ENCODE data around the gene EPB41.
"Not testable (repeated sequence)": the region's sequence is repeated elsewhere in the genome, so short reads cannot be mapped to it uniquely, and the experiment has no call there.

The EPB41 gene

DNA sequence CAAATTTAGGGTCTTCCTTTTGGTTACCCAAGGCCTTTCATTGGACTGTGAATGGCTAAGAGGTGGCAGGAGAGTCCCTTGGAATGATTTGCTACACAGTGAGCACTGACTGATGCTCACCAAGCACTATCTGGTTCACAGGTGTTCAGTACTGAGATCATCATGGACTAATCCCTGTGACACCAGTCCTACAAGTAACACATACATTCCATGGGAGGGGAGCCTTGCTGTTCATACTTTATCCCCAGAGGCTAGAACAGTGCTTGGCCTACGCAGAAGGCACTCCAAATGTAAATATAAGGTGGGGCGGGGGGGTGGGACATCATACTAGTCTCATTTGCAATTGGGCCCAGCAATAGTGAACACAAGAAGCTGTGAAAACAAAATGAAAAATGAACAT is 229.8 kb downstream of the EPB41 start:
- no peak for DNase-seq

DNA sequence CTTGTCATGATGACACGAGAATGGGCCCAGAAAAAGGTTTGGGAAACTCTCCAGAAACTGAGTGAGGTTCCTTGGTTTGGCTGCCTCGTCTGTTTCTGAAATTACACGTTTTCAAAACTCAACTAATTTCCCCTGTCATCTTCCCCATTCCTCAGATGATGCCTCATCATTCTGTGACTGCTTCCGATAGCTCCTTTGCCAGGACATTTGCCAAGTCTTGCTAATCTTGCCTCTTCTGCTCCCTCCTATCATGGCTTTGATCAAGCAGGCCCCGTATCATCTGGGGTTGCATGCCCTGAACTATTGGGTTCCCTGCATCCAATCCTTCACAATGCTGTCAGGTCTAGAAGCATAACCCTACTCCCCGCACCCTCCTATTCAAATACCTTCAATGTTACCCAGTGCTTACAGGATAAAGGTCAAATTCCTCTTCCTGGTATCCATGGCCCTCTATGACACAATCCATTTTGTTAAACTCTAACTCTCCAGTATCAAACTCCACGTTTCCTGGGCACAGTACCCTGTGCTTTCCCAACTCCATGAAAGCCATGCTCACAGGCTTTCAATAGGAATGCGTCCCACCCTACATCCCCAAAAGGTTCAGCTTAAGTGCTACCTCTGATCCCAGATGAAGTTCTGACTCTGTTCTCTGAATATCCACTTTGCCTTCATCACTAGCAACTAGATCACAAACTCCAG is 231.5 kb downstream of the EPB41 start:
- DNase-seq = no peak

DNA sequence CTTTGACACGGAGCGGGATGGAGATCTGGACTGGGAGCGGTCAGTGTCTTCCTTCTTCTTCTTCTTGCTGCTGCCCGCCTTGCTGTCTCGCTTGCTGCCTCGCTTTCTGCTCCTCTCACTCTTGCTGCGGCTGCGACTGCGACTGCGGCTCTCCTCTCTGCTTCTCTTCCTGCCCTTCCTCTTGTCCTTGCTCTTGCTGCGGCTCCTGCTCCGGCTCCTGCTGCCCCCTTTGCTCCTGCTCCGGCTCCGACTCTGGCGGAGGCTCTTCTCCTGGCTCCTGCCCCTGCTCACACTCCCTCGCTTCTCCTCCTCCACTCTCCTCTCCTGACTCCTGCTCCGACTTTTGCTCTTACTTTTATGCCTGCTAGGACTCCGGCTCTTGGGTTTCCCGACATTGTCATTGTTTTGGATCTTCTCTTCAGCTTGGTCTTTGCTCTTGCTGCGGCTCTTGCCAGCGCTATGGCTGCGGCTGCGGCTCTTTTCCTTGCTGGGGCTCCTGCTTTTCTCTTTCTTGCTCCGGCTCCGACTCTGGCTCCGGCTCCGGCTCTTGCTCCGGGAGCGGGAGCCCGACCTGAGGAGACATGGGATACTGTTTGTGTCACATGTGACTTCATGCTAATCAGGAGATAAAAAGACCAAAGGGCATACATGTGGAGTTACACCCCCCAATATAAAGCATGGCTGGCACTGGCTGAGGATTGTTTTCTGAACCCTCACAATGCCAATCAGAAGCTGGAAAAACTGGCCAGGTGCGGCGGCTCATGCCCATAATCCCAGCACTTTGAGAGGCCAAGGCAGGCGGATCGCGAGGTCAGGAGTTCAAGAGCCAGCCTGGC is 234.5 kb downstream of the EPB41 start:
- DNase-seq = no peak

DNA sequence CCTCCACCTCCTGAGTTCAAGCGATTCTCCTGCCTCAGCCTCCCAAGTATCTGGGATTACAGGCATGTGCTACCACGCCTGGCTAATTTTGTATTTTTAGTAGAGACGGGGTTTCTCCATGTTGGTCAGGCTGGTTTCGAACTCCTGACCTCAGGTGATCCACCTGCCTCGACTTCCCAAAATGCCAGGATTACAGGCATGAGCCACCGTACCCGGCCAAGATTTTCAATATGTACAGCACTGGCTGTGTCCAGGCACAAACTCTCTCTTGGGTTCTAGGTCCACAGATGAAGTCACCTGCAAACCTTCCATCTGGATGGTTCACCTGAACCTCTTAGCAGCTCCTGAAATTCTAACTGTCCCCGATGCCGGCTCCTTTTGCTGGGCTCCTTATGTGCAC is 236.0 kb downstream of the EPB41 start:
- not testable (repeated sequence) for DNase-seq

DNA sequence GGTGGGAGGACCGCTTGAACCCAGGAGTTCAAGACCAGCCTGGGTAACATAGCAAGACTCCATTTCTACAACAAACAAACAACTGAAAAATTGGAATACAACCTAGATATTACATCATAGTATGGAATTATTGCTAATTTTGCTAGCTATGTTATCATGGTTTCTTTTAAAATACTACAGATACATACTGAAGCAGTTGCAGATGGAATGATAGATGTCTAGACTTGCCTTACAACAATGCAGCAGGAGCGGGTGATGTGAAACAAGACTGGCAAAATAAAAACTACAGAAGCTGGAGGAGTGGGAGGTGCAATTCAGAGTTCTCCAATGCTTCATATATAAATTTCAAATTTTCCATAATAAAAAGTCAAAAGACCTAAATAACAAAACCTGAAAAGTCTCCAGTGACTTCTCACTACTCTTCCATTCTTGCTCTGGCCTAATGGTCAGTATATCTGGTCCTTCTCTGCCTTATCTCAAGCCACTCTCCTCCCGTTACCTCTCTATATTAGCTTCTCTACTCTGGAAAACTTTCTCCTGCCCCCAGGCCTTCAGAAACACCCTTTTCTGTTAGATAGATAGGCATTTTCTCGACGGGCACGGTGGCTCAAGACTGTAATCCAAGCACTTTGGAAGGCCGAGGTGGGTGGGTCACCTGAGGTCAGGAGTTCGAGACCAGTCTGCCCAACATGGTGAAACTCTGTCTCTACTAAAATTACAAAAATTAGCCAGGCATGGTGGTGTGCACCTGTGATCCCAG is 237.9 kb downstream of the EPB41 start:
- DNase-seq = no peak

DNA sequence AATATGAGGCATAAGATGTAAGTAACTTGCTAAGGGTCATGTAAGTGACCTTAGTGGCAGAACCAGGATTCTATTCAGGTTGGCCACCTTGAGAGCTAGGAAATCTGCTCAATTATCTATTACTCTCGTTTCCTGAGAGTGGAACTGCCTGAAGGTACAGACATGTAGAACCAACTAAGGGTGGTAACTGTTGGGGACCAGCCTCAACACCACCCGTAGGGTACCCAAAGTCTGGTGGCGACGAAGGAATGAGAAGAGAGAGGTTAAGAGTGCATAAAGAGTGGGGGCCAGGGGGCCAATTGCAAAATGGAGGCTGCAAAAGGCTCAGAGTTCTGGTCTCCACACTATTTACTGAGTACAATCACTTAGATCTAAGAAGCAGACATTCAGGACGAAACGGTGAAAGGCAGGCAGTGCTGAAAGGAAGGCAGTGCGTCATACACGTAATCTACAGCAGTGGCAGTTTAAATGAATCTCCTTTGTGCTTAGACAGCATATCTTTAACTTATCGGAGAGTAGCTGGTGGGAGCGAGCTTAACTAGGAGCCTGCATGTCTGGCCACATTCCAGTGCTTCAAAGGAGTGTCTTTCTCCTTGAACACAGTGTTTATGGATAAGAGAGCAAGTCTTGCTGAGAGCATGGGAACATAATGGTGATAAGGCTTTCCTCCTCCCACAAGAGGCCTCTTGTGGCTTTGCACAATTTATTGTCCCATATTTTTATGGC is 242.3 kb downstream of the EPB41 start:
- no peak for DNase-seq

DNA sequence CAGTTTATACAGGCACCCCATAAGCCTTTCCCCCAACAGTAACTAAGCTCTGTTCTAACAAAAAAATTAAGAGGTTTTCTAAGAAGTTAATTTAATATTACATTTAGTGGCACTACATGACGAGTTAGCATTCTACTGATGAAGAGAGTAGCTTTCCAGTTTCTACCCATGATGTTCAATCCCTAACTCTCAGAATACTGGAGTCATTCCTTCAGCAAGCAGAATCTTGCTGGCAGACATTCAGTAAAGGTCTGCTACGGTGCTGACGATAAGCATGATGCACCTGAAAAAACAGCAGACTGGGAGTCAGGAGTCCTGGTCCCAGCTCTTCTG is 242.9 kb downstream of the EPB41 start:
- DNase-seq = no peak

DNA sequence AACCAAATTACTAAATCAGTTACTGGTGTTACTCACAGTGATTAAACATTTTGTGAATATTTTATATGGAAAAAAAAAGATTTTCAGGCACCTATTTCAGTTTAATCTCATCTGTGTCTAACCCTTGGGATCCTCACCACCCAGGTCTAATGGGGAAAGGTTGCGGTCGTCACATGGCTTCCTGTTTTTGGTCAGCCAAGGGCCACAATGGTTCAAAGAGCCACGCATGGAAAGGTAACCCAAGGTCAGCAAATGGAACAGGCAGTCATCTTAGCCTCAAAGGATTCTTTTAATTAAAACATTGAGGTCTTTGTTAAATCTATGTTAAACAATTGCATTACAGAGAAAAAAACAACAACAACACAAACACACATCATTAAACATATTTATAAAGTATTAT is 245.4 kb downstream of the EPB41 start:
- DNase-seq = no peak

DNA sequence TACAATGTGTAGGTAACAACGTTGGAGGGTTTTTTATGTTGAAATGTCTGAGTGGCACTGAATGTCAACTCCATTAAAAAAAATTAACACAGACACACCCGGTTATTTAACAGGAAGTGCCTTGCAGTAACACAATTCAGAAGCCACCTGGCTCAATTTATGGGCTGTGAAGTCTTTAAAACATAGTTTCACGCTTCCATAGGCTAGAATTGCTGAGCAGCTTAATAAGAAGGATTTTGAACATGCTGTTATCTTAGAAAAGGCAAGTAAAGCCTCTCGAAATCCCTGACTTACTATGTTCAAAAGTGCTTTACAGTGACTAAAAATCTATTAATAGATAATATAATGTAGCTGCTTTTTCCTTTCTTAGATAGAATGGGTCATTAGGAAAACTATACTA is 247.7 kb downstream of the EPB41 start:
- DNase-seq = no peak

DNA sequence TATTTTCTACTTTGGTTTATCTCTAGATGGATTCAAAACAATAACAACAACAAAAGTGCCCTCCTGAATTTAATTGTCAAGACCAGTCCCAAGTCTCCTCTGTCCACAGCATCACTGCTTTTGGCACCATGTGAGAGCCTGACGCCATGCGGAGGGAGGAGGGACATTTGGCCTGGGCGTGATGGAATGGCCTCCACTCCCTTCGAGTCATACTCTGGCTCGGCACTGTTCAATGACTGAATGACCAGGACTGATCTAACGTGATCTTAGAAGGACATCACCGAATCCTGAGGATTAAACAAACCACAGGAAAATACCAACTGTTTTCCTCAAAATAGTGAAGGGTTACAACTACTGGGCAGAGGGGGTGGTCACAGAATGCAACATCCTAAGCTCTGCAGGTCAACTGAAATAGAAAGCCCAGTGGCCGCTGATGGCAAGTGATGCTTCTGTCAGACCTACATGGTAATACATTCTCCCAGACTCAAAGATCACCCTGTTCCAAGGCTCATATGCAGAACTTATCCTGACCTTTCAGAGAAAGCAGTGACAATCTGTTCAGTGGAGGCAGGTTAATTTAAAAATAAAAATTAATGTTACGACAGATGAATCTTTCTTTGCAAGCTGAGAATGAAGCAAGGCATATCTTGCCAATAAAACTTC is 248.2 kb downstream of the EPB41 start:
- no peak for DNase-seq

DNA sequence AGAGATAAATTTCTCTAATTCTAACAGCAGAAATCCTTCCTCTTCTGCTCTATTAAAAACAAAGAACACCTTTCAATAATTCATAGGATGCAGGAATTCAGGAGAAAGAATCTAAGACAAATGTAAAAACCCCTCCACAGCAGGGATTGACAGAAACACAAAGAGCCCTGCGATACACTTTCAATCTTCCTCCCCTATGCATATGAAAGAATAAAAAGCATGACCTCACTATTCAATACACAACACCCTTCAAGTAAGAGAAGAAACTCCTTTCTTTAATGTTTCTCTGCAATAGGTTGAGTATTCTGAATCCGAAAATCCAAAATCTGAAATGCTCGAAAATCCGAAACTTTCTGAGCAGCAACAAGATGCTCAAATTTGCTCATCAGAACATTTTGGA is 250.2 kb downstream of the EPB41 start:
- no peak for DNase-seq

DNA sequence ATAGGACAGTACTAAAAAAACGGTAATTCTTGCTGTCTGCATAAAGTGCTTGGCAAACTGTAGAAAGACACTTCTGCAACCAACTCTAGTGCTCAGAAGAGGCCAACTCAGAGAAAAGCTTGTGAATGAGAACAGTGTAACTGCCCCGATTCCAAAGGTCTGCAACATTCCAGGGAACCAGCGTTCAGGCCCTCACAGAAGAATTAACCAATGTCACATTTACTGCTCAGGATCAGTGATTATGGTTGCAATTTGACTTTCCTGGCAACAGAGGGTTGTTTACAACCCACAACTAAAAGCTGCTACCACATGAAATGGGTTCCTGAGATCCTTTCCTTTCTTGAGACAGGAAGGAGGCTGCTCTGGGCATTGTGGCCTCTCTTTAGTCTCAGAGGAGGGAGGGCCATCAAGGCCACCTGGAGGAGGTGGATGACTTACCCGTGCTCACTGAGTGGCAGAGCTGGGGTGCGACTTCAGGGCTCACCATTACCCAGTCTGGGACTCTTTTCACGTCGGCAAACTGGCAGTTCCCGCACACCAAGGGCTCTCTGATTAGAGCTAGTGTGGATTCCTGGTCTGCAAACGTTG is 252.0 kb downstream of the EPB41 start:
- DNase-seq = no peak

DNA sequence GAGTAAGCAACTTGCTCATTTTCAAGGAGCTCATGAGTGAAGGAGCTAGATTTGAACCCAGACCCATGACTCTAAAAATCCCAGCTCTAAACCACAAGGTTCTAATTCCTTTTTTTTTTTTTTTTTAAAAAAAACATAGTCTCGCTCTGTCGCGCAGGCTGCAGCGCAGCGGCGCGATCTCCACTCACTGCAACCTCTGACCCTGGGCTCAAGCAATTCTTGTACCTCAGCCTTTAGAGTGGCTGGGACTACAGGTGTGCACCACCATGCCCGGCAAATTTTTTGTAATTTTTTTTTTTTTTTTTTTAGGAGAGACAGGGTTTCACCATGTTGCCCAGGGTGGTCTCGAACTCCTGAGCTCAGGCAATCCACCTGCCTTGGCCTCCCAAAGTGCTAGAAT is 253.5 kb downstream of the EPB41 start:
- DNase-seq = no peak

Measured in NCI-H446 (cell line).